GM18868 (cell line): ENCODE results near the gene LRRTM1.

ENCODE experiments used
- ATAC-seq: cut with Tn5 transposase; IDR thresholded peaks from one replicate; pipeline ENCODE4 v1.9.1; 2021; ENCODE audit warnings: mild to moderate bottlenecking, moderate library complexity; ENCODE audit not compliant: unreplicated experiment

LRRTM1 gene

GRCh38 chr2:80303909-80304837, at the start of gene LRRTM1:
Gene LRRTM1, minus strand, starts transcription at chr2:80304752. Its CDS starts 933 bp downstream, at chr2:80303819.
- no peak for ATAC-seq

- no peak for ATAC-seq
Observed at GRCh38 chr2:80351231-80351630, 46.7 kb upstream of the LRRTM1 start.

- no peak for ATAC-seq
Observed at GRCh38 chr2:80348953-80349352, 44.4 kb upstream of the LRRTM1 start.

GRCh38 chr2:80348078-80348477, 43.5 kb upstream of the LRRTM1 start:
- ATAC-seq = no peak

GRCh38 chr2:80340022-80340421, 35.5 kb upstream of the LRRTM1 start:
- no peak for ATAC-seq

GRCh38 chr2:80338794-80339193, 34.2 kb upstream of the LRRTM1 start:
- no peak for ATAC-seq

GRCh38 chr2:80335411-80335810, 30.9 kb upstream of the LRRTM1 start:
- ATAC-seq = no peak

- no peak for ATAC-seq
Observed at GRCh38 chr2:80333886-80334285, 29.3 kb upstream of the LRRTM1 start.

GRCh38 chr2:80330527-80331450, 26.2 kb upstream of the LRRTM1 start:
- ATAC-seq = no peak

GRCh38 chr2:80329491-80329890, 24.9 kb upstream of the LRRTM1 start:
- no peak for ATAC-seq

GRCh38 chr2:80328159-80328571, 23.6 kb upstream of the LRRTM1 start:
- ATAC-seq = no peak

GRCh38 chr2:80326861-80327260, 22.3 kb upstream of the LRRTM1 start:
- no peak for ATAC-seq

- peak; percentile 64 for ATAC-seq
Observed at GRCh38 chr2:80326214-80326613, 21.7 kb upstream of the LRRTM1 start.

GRCh38 chr2:80324525-80324924, 20.0 kb upstream of the LRRTM1 start:
- ATAC-seq = no peak

- no peak for ATAC-seq
Observed at GRCh38 chr2:80323610-80324009, 19.1 kb upstream of the LRRTM1 start.

- no peak for ATAC-seq
Observed at GRCh38 chr2:80322958-80323357, 18.4 kb upstream of the LRRTM1 start.

- ATAC-seq = no peak
Observed at GRCh38 chr2:80322311-80322920, 17.9 kb upstream of the LRRTM1 start.

- ATAC-seq = no peak
Observed at GRCh38 chr2:80312282-80312839, 7.8 kb upstream of the LRRTM1 start.

- ATAC-seq = no peak
Observed at GRCh38 chr2:80311304-80311703, 6.8 kb upstream of the LRRTM1 start.

- ATAC-seq = no peak
Observed at GRCh38 chr2:80303006-80303908, 1.3 kb downstream of the LRRTM1 start.
